Stimulated activated CD8-positive, alpha-beta memory T cell treated with anti-CD3 and anti-CD28 coated beads, Interleukin-15, amount 100 ng/mL, for 1 hour (primary cell): Measurements from ENCODE around the gene GET4.
"Not testable (repeated sequence)": the region's sequence is repeated elsewhere in the genome, so short reads cannot be mapped to it uniquely, and the experiment has no call there.

Experiments
- DNase-seq: peaks from one replicate; pipeline ENCODE4 v3.0.0-alpha.2; 2020; ENCODE audit warnings: low read depth

The GET4 gene

DNA sequence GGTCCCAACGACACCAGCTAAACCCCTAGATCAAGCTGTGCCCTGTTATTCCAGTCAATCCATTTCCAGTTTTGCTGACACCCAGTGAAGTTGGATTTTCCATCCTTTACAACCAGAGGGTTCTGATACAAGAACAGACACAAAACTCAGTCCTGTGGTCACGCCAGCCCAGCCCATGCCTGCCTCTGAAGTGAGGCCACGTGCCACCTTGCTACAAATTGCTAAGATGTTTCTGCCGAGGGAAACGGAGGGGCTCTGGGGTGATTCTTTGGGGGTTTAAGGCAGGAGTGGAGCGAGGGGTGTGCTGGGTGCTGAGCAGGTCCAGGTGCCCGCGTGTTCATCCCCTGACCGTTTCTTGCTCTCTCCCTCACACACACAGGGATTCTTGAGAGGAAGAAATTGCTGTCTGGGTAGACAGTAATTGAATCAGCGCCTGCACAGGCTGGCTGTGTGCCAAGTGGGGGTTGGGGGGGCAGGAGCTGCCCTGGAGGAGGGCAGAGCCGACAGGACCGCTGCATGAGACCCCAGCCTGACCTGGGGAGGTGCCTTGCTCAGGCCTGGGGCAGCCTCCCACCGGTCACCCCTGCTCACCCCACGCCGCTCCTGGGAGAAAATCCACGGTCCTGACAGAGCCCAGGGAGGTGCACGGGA, 40.1 kb downstream of the GET4 start:
- no peak for DNase-seq

DNA sequence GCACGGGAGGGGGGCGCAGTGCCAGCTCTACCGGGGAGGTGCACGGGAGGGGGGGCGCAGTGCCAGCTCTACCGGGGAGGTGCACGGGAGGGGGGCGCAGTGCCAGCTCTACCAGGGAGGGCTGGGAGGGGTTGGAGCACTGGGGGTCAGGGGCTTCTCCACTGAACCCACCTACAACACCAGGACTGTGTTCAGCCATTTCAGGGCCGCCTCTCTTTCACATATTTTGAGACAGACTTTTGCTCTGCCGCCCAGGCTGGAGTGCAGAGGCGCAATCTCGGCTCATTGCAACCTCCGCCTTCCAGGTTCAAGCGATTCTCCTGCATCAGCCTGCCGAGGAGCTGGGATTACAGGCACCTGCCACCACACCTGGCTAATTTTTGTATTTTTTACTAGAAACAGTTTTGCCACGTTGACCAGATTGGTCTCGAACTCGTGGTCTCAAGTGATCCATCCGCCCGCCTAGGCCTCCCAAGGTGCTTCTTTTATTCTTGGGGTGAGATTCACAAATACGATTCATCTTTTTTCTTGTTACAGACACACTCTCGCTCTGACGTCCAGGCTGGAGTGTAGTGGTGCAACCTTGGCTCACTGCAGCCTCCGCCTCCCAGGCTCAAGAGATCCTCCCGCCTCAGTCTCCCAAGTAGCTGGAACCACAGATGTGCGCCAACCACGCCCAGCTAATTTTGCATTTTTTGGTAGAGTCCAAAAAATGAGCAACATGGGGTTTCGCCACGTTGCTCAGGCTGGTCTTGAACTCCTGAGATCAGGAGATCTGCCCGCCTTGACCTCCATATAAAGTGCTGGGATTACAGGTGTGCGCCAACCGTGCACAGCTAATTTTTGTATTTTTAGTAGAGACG, 41.1 kb downstream of the GET4 start:
- DNase-seq, result no peak

- no peak for DNase-seq
Observed at GRCh38 chr7:918118-918425, 41.7 kb downstream of the GET4 start.

GRCh38 chr7:918441-919113, 42.2 kb downstream of the GET4 start:
- no peak for DNase-seq

- no peak for DNase-seq
Observed at GRCh38 chr7:919114-919442, 42.7 kb downstream of the GET4 start.

GRCh38 chr7:919924-920341, 43.6 kb downstream of the GET4 start:
- no peak for DNase-seq

DNA sequence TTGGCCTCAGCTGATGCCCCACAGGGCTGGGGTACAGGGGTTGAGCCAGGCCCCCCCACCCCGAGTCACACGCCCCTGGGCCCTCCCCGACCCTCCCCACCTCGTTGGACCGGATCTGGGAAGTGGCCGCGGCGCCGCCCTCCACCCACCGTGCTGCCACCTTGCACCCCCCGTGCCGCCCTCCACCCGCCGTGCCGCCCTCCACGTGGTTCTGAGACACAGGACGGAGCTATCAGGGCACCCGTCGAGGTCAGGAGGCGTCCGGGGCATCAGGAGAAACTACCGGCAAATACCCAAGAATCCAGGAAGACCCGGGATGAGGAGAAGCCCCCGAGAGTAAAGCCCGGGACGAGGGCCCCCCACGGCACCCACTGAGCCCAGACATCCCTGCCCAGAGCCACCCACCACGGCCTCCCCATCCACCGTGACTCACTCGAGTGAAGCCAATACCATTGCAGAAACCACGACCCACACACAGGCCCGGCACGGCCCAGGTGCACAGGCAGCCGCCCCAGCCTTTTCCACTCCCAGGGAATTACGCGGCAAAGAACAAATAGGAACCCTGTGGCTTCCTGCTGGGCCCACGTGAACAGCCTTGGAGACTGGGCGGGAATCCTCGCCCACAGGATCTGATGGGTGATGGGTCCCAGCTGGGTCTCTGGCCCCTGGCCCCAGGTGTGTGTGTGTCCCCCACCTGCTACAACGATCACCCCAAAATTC, 44.2 kb downstream of the GET4 start:
- DNase-seq, result no peak

GRCh38 chr7:921071-921461, 44.7 kb downstream of the GET4 start:
- no peak for DNase-seq

GRCh38 chr7:921581-922333, 45.4 kb downstream of the GET4 start:
- no peak for DNase-seq

- no peak for DNase-seq
Observed at GRCh38 chr7:922334-923107, 46.2 kb downstream of the GET4 start.

- peak; percentile 85 for DNase-seq
Observed at GRCh38 chr7:923108-924041, 47.0 kb downstream of the GET4 start.

GRCh38 chr7:924042-924441, 47.7 kb downstream of the GET4 start:
- not testable (repeated sequence) for DNase-seq

- DNase-seq, result no peak
Observed at GRCh38 chr7:924541-925231, 48.3 kb downstream of the GET4 start.

- DNase-seq, result peak; percentile 53
Observed at GRCh38 chr7:925601-926000, 49.2 kb downstream of the GET4 start.

GRCh38 chr7:926061-927030, 50.0 kb downstream of the GET4 start:
- DNase-seq, result no peak

DNA sequence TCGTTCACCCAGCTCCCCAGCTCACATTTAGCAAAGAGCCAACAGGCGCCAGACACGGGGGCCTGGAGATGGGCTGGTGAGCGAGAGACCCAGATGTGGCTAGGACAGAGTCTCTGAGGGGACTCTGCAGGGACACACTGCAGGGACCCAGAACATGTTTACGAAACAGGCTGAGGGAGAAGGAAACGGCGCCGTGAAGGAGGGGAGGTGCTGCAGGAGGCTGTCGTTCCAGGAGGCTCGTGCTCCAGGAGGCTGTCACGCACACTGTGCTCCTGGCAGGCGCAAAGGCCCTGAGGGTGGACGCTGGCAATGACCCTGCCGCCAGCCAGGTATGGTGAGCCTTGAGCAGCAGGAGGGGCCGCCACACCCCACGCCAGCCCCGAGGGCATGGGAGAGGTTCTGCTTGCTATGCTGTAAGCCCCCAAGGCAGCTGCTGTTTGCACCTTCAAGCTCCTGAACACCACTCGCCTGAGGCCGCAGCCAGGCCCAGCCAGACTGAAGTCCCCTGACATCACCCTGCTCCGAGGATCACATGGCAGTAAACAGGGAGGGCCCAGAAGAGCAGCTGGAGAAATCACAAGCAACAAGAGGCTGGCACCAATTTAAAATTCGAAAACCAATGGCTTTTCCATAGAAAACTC, 50.8 kb downstream of the GET4 start:
- no peak for DNase-seq

- DNase-seq, result no peak
Observed at GRCh38 chr7:929311-929711, 53.0 kb downstream of the GET4 start.
